Tibial nerve (tissue), 4 donors: ENCODE measurements around the gene ITGA5. TPM values are rescaled to one million over a fixed set of nuclear protein-coding genes. Genes with fewer than 3 reads are reported as not detected.

Source experiments
- DNase-seq, 2 donors: peaks; one replicate each; pipeline ENCODE4 v3.0.0-alpha.2; 2019; ENCODE audit warnings: low spot score in 2 of 2
- H3K27ac ChIP-seq, 4 donors: fragments of 200-600 bp; sonication (generic) in 3 of 4; one replicate each; pipeline ENCODE4 v1.5.1; 2017 to 2019; ENCODE audit warnings: mild to moderate bottlenecking in 1 of 4
- H3K27me3 ChIP-seq, 2 donors: fragments of 200-600 bp; sonication (generic) in 1 of 2; one replicate each; pipeline versions ENCODE4 v1.5.1 to v1.6.0; 2017 to 2019
- H3K36me3 ChIP-seq, 3 donors: fragments of 200-600 bp; sonication (generic); one replicate each; pipeline ENCODE4 v1.5.1; 2018 to 2019
- H3K4me1 ChIP-seq, 4 donors: fragments of 200-600 bp; sonication (generic) in 3 of 4; one replicate each; pipeline ENCODE4 v1.5.1; 2017 to 2019
- H3K4me3 ChIP-seq, 4 donors: fragments of 200-600 bp; sonication (generic) in 3 of 4; one replicate each; pipeline ENCODE4 v1.5.1; 2017 to 2019; ENCODE audit warnings: mild to moderate bottlenecking in 1 of 4, moderate library complexity in 1 of 4
- H3K9me3 ChIP-seq, 4 donors: fragments of 200-600 bp; sonication (generic) in 3 of 4; one replicate each; pipeline ENCODE4 v1.5.1; 2017 to 2019
- EP300 ChIP-seq, 2 donors: sonication (generic); formaldehyde crosslinking; IDR thresholded peaks; one replicate each; pipeline ENCODE4 v1.6.1; 2017; ENCODE audit warnings: antibody characterized with exemption in 2 of 2, mild to moderate bottlenecking in 1 of 2
- POLR2A ChIP-seq, 2 donors: fragments of 450-650 bp; IDR thresholded peaks; one replicate each; pipeline ENCODE4 v1.6.1; 2017; ENCODE audit warnings: antibody characterized with exemption in 2 of 2, mild to moderate bottlenecking in 2 of 2, moderate library complexity in 2 of 2
- WGBS, 2 donors: methylation state at CpG; one replicate each; pipeline ENCODE4 v1.1.5; 2018; 5-methylcytosine and 5-hydroxymethylcytosine counted together
- total RNA-seq, 4 donors: library from RNA; depleted of rRNA; stranded (reverse); fragments of >200 nt; gene quantifications; one replicate each; pipeline ENCODE4 v1.1.0, GENCODE V29; 2016
- TF ChIP-seq, protein P1 (sequence below), 5 experiments: fragments of 200-600 bp in 3 of 5; fragments of 450-650 bp in 2 of 5; sonication (generic) in 3 of 5; IDR thresholded peaks; one replicate each; pipeline ENCODE4 v1.5.1; 2016 to 2019; ENCODE audit warnings: antibody characterized with exemption in 5 of 5, mild to moderate bottlenecking in 3 of 5, moderate library complexity in 2 of 5

ITGA5 gene
- total RNA-seq, 4 donors from 2014 or later = 73.6 to 145 (median 123) TPM

DNA sequence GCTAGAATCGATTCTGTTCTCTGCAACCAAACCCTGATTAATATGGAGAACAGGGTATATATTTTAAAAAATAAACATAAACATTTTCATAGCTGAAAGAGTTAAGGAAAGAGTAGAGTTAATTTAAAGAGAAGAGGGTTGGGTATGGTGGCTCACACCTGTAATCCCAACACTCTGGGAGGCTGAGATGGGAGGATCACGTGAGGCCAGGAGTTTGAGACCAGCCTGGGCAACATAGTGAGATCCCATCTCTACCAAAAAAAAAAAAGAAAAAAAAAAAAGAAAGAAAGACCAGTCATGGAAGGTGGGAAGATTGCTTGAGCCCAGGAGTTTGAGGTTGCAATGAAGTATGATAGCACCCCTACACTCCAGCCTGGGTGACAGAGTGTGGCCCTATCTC, 28.9 kb upstream of the ITGA5 start:
- H3K36me3 ChIP-seq = no peaks in the 10 kb centered on the region
- TF ChIP-seq EP300 (IDR thresholded peaks at IDR 0.05) = no peak
- TF ChIP-seq POLR2A (IDR thresholded peaks at IDR 0.05) = no peak
- TF ChIP-seq, protein P1, sequence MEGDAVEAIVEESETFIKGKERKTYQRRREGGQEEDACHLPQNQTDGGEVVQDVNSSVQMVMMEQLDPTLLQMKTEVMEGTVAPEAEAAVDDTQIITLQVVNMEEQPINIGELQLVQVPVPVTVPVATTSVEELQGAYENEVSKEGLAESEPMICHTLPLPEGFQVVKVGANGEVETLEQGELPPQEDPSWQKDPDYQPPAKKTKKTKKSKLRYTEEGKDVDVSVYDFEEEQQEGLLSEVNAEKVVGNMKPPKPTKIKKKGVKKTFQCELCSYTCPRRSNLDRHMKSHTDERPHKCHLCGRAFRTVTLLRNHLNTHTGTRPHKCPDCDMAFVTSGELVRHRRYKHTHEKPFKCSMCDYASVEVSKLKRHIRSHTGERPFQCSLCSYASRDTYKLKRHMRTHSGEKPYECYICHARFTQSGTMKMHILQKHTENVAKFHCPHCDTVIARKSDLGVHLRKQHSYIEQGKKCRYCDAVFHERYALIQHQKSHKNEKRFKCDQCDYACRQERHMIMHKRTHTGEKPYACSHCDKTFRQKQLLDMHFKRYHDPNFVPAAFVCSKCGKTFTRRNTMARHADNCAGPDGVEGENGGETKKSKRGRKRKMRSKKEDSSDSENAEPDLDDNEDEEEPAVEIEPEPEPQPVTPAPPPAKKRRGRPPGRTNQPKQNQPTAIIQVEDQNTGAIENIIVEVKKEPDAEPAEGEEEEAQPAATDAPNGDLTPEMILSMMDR (IDR thresholded peaks at IDR 0.05) = no peak

DNA sequence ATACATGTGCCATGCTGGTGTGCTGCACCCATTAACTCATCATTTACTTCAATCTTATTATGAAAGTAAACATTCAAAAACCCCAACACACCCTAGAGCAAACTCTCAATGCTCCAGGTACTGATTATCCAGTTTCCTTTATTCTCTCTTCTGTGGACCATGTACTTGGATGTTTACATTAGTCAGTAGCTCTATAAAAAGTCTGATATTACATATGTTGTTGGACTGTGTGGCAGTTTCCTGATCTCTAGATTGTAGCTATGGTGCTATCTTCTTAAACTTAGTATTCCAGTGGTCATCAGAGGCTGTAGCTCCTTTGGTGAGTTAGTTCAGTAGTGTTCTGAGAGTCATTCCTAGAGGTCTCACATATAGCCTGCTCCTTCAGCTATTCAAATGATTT, 25.1 kb upstream of the ITGA5 start:
- Histone ChIP-seq H3K9me3 (no peaks in the 10 kb centered on the region), H3K27me3 (no peaks in the 10 kb centered on the region), H3K27ac (no peak overlapping the region), H3K36me3 (no peaks in the 10 kb centered on the region), H3K4me1 (peaks cover 0 to 3% (median 0%) of the 10 kb centered on the region in 4 donors), H3K4me3 (no peak overlapping the region)
- no peak for TF ChIP-seq EP300 (IDR thresholded peaks at IDR 0.05)
- TF ChIP-seq, protein P1 (IDR thresholded peaks at IDR 0.05) = no peak
- TF ChIP-seq POLR2A (IDR thresholded peaks at IDR 0.05) = no peak
- DNase-seq = no peak

More for the DNA sequence above, 28.9 kb upstream of the ITGA5 start:
- DNase-seq = no peak
- WGBS, 2 donors = 87 to 93% methylated on average over 2 of the region's 2 CpGs
- no peak overlapping the region for H3K27ac ChIP-seq
- no peak overlapping the region for H3K4me3 ChIP-seq
- H3K9me3 ChIP-seq = no peaks in the 10 kb centered on the region
- no peaks in the 10 kb centered on the region for H3K27me3 ChIP-seq
- H3K4me1 ChIP-seq = no peaks in the 10 kb centered on the region

DNA sequence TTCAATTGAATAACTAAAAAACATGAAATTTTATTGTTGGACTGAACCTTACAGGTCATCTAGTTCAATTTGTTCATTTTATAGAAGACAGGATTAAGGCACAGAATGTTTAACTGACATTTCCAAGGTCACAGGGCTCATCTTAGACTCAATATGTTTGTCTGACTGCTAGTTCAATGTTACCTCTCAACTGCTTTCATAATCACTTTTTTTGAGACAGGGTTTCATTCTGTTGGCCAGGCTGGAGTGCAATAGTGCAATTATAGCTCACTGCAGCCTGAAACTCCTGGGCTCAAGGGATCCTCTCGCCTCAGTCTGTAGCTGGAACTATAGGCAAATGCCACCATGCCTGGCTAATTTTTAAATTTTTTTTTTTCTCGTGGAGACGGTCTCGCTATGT, 24.4 kb upstream of the ITGA5 start:
- H3K27ac ChIP-seq = no peak overlapping the region
- TF ChIP-seq EP300 (IDR thresholded peaks at IDR 0.05) (no peak), POLR2A (IDR thresholded peaks at IDR 0.05) (no peak)
- TF ChIP-seq, protein P1 (IDR thresholded peaks at IDR 0.05) = no peak
- H3K4me1 ChIP-seq = peaks cover 0 to 3% (median 0%) of the 10 kb centered on the region in 4 donors

DNA sequence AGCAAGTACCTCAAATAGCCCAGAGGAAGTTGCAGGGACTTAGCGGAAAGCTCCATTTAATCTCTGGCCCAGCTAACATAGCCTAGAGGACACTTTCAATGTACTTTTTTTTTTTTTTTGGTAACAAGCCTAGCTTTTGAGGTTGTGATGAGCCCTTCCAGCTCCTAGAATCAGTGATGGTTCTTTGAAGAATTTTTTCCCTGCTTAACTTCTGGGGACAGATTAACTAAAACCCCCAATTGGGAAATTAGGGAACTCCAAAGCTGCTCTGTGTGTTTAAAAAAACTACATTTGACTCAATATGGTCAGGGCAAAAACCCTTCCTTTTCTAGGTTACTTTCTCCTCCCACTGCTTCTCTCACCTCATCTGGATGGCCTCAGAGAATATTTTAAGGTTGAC, 23.9 kb upstream of the ITGA5 start:
- no peak for DNase-seq
- Histone ChIP-seq H3K27ac (no peak overlapping the region), H3K27me3 (no peaks in the 10 kb centered on the region), H3K4me1 (peaks cover 0 to 3% (median 0%) of the 10 kb centered on the region in 4 donors), H3K4me3 (no peak overlapping the region), H3K9me3 (no peaks in the 10 kb centered on the region), H3K36me3 (no peaks in the 10 kb centered on the region)
- WGBS, 2 donors = 69 to 77% methylated on average over 1 of the region's 1 CpG
- TF ChIP-seq POLR2A (IDR thresholded peaks at IDR 0.05) = no peak
- TF ChIP-seq, protein P1 (IDR thresholded peaks at IDR 0.05) = no peak
- TF ChIP-seq EP300 (IDR thresholded peaks at IDR 0.05) = no peak

More for the DNA sequence above, 24.4 kb upstream of the ITGA5 start:
- Histone ChIP-seq H3K4me3 (no peak overlapping the region), H3K27me3 (no peaks in the 10 kb centered on the region), H3K9me3 (no peaks in the 10 kb centered on the region), H3K36me3 (no peaks in the 10 kb centered on the region)
- 80 to 84% methylated on average over 4 of the region's 4 CpGs for WGBS, 2 donors
- no peak for DNase-seq

DNA sequence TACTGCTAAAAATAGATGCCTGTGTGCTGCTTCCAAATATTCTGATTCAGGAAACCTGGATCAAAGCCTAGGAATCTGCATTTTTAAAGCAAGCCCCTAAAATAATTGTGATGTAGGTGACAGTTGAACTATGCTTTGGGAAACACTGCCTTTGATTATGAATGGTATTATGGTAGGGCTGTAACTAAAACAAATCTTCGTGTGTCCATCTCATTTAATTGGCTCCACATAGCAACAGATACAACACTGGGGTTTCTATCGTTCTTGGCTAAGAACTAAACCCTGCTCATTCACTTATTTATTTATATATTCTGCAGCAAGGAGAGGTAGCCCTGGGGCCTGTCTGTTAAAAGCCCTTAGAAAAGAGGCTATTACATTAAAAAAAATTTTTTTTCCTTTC, 23.0 kb upstream of the ITGA5 start:
- no peak for DNase-seq
- Histone ChIP-seq H3K4me3 (no peak overlapping the region), H3K4me1 (peaks cover 0 to 3% (median 0%) of the 10 kb centered on the region in 4 donors), H3K36me3 (no peaks in the 10 kb centered on the region), H3K27ac (no peak overlapping the region), H3K9me3 (no peaks in the 10 kb centered on the region), H3K27me3 (no peaks in the 10 kb centered on the region)
- 27 to 29% methylated on average over 2 of the region's 2 CpGs for WGBS, 2 donors
- TF ChIP-seq POLR2A (IDR thresholded peaks at IDR 0.05) = no peak
- TF ChIP-seq EP300 (IDR thresholded peaks at IDR 0.05) = no peak
- TF ChIP-seq, protein P1 (IDR thresholded peaks at IDR 0.05) = no peak
